HG03558 (cell line): ENCODE data around the gene CSRP3.

ENCODE experiments used
- ATAC-seq: cut with Tn5 transposase; IDR thresholded peaks from one replicate; pipeline ENCODE4 v1.9.1; 2021; ENCODE audit warnings: moderate number of reproducible peaks; ENCODE audit not compliant: unreplicated experiment; ENCODE audit errors: extremely low read depth

CSRP3 gene

DNA sequence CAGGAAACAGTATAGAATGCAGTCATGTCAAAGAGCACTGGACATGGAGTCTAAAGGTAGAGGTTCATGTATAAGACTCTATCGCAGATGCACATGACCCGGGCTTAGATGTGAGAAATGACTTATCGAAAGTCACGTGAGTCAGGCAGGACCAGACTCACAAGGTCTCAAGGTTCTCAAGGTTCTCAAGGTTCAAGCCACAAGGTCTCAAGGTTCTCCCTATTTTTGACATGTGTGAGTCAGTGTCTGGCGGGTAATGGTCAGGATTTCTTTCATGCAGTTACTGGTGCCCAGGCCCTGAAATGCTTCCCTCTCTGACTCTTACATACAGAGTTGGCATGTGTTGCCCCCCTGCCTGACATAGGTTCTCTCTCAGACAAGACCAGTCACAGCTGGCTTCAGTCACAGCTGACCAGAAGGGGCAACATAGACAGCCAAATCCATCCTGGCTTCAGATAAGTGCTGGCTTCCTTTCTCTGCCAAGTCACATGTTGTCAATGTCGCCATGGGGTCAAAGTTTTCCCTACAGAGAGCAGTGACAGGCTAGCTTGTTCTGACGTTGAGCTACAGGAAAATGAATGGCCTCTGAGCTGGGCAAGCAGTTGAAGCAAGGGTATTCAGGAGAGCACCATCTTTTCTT, 10.1 kb downstream of the CSRP3 start:
- ATAC-seq: no peak

DNA sequence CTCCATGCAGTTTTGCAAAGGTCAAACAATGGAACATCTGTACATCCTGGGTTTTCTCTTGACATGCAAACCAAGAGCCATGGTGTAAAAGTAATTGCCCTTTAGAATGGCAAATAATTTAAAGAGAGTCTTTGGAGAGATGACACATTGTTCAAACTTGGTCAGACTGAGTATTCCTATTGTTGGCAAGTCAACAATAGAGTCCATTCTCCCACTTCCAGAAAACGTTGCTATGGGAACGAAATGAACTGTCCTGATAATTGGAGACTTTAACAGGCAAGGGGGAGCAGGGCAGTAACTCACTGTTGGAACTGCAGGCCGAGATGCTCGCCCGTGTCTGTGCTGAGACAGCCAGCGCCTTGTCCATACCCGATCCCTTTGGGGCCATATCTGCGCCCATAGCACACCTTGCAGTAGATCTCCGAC, 13.9 kb downstream of the CSRP3 start:
- ATAC-seq: no peak

DNA sequence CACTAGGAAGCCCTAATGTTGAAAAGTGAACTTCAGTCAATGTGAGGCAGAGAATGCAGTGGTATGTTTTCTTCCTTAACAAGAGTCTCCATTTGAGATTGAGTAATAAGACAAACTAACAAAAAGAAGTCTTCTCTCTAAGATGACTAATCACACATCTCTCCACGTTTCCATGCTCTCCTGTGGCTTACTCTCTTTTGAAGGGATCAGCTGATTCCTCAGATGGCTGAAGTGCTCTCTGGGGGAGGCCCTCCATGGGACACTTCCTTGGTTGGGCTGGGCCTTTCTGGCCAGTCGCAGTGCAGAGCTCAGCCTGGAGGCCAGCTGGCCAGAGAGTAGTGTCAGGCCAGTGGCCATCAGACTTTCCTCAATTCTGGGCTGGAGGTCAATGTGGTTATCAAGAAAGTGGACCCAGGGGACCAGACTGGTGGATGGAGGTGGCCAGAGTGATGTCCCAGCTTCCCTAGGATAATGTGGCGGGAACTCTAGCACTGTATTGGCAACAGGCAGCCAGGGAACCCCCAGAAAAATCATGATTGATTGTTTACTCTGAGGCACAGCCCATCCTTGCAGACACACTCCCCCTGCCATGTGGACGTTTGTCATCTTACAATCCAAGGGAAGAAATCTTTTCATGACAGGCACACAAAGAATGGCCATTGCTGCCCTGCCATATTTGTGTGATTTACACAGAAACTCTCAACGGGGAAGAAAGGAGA, 14.5 kb downstream of the CSRP3 start:
- ATAC-seq: no peak

DNA sequence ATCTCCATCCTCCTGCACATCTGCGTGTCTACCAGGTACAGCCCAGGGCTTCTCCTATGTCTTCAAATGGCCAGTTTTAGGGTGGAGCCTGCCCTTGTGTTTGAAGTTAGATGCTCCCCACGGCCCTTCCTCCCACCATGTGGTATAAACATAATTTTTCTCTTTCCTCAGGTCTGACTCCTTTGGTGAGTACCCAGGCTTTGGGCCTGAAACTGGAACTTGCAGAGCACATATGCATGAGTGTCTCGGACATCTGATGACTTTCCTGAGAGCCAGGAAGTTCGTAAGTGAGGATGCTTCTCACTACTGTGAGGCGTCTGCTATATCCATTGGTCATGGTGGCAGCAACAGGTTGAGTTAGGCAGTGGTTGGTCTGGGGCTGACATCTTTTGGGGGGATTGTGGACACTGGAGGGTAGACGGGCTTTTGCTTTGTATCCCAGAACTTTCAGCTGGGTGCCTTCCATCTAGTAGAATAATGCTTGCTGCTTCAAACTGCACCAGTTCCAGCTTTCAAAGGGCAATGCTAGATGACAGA, 16.2 kb downstream of the CSRP3 start:
- no peak for ATAC-seq

DNA sequence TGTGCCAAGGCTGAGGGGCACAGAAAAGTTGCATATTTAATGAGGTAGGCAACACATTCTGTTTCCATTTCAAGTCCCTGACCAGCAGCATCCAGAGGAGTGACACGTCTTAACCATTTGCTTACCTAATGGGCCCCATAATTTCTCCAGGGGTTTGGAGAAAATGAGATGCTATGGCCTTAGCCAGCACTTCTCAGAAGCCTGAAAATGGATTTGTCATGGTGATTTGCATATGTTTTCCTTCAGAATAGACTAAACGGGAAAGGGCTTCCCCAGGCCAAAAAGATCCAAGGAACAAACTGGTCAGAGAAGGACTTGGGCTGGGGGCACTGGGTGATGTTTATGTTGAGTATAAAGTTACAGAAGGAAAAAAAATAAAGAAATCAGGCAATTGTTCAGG, 16.7 kb downstream of the CSRP3 start:
- ATAC-seq: no peak

DNA sequence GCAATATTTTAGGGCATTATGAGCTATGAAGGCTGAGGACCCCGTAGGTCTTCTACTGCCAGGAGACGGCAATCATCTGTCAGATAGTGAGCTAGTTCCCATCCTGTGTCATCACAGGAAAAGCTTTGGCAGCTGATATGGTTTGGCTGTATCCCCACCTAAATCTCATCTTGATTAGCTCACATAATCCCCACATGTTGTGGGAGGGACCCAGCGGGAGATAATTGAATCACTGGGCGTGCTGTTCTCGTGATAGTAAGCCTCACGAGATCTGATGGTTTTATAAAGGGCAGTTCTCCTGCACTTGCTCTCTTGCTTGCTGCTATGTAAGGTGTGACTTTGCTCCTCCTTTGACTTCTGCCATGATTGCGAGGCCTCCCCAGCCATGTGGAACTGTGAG, 18.1 kb downstream of the CSRP3 start:
- no peak for ATAC-seq

DNA sequence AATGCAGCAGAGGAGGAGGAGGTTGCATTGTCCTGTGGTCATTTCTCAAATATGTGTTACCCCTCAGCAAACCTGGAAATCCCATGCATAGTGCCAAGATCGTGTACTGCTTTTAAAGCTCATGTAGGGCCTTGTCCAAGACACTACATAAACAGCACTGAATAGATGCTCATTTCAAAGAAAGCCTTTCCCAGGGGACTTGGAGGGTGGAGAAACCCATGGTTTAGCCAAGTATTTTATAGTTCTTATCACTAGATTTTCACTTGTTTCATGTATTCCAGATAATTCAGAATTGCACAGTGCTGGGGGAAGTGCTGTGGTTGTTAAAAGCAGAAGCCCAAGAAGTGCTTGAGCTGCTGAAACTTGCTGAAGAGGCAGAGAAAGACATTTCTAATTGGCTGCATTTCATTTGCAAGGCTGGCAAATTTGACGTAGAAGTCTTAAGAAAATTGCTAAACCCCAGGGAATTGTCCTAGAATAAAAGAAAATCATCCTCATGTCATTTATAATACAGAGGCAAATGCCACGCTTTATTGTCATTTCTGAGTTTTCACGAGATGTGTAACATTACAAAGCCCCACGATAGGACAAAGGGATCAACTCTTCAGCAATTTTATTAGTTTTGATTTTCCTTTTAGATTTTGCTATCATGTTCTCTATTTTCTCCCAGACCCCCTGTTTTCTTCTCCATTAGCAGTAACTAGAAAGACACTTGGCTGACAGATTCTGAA, 20.1 kb downstream of the CSRP3 start:
- ATAC-seq: no peak

DNA sequence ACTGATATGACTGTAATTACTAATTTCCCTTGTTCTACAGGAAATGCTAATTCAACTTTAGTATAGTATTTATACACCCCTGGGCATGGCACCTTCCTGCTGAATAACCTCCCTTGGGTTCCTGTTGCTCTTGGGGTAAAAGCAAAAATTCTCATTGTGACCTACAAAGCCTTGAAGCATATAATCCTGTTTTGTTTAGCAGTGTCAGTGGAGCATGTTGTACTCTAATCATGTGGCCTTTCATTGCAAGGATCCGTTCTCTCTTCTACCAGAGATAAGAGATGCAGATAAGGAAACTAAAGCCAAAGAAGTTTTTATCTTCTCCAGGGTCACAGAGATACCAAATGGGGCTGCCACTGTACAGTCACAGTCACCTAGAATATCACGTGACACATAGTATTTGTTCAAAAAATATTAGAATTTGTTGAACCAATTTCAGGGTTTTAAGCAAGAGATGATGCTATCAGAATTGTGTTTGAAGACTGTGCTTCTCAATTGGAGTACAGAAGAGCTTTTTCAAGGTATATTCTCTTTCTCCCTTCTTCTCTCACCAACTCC, 25.1 kb downstream of the CSRP3 start:
- no peak for ATAC-seq

DNA sequence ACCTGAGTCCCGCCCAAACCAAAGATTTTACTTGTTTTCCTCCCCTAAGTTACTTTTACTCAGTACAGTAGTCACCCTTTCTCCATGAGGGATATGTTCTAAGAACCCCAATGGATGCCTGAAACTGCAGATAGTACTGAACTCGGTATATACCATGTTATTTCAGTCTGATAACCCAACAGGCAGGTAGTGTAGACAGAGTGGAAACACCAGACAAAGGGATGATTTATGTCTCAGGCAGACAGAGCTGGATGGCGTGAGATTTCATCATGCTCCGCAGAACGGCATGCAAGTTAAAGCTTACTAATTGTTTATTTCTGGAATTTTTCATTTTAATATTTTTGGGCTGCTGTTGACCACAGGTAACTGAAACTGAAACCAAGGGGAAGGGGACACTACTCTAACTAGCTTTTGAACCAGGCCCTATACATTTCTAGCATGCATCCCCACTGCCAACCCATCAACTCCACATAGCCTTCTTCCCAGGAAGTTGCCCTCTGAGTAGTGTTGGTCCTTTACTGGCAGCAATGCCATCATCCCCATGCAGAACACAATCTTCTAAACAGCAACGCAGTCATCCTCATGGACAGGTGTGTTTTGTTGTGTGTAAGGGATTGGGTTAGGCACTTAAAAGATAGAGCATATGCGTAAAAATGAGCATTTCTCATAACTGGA, 27.7 kb downstream of the CSRP3 start:
- no peak for ATAC-seq

DNA sequence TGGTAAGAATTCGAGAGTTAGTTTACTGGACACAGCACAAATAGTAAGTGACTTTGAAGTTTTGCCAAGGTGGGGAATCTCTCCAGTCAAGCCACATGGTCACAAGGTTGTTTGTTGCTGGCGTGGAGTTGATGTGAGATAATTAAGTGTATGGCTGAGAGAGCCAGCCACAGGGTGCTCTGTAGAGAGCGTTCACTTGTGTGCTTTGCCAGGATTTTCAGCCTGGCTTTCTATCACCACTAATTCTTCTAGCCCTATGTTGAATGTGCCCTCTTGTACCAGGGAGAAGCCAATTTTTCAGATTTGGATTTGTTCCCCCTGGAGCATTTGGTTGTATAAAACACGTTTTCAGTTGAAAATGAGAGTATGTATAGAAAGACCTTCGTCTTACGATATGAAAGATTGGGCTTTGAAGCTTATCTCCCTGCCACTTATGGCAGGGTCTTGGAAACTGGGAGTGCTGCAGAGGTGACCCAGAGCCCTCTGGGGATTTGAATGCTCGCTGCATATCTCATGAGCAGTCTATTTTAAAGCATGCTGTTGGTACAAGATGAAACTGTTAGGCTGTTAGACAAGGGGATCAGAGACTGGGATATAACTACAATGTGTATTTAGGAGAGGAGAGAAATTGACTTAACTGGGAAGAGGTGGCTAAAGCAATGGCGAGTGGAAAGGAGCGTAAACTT, 28.6 kb downstream of the CSRP3 start:
- no peak for ATAC-seq

DNA sequence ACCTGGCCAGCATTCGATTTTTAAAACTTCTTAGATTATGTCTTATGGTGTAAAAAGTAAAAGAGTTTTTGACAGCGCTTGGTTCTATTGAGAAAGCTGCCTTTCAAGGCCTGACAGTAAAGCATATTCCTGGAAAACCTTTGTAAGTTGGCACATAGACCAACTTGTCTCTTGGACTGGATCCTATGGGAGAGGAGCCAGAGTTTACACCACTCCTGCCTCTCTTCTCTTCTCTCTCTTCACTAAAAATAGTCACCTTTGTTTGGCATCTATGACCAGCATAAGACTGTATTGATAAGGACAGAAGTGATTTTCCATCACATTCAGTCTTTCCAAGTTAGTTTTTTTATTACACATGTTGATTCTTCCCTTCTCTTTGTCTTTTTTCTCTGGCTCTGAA, 33.7 kb downstream of the CSRP3 start:
- no peak for ATAC-seq

DNA sequence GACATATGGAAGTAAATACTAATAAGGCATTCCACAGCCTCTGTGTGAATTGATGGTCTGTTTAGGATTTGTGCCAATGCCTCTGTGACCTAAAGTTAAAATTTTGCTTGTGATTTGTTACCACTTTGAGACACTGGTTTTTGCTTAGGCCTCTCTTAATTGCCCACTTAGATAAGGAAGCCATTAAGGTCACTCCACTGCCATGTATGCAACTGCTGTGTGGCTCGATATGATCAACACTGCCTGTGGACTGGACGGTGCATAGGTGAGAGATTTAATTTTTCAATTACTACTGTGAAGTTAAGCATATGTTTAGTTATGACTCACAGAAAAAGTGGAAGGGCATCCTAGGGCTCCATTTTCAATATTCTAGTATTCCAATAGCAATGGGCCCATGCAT, 36.9 kb downstream of the CSRP3 start:
- ATAC-seq: no peak

DNA sequence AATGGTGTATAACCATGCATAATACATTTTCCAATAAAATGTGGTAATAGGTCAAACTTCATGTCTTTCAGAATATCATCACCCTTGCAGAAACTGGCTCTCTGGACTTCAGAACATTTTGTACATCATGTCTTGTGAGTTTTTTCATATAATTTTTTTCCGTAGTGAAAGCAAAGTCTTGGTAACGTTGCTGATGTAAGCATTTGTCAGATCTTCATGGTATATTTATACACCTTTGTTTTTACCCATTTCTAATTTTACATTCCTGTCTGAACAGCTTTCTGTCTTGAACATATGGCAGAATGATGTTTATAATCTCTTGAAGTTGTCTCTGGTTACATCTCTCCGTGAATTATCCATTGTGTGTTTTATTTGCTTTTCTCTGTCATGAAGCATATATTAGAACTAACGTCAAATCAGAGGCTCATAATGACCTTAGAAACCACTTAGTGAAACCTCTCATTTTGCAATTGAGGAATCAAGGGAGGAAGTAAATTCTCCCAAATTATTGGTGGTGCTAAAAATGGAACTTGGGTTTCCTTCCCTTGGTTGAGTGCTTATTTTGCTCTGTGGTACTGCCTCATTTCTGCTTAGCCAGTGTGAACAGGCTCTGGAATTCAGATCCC, 37.4 kb downstream of the CSRP3 start:
- ATAC-seq: no peak

DNA sequence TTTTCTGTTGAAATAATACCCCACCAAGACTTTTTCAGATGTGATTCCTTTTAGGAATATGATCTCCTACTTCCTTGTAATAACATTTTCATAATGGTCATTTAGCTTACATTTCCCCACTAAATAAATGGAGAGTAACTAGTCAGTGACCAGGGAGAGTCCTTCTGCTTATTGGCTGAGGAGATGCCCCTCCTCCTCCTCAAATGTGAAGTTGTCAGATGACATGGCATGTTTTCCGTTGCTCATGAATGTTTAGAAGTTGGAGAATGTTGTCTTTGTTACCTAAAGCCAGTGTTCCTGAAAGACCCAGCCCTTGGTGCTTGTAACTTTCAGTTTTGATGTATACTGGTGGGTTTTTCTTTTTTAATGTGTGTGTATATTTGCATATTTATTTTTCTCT, 38.2 kb downstream of the CSRP3 start:
- no peak for ATAC-seq

DNA sequence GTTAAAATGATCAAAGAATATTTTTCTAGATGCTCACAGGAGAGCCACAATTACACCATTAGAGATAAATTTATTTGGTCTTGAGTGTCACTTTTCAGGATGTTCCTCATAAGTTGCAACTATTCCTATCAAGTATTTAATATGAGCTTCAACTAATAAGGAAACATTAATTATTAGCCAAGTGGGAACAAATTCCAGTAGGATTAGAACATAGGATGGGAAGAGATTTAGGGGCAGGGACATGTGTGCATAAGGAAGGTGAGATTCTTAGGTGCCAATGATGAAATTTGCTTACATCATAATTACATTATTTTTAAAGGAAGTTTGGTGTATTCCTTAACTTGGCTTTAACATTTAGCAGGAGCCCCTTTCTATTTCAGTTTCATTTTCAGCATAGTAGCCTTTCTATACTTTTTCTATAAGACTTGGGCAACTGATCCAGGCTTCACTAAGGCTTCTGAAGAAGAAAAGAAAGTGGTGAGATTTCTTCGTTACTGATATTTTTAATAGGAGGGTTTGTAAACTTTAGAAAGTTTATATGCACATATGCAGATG, 38.8 kb downstream of the CSRP3 start:
- no peak for ATAC-seq

DNA sequence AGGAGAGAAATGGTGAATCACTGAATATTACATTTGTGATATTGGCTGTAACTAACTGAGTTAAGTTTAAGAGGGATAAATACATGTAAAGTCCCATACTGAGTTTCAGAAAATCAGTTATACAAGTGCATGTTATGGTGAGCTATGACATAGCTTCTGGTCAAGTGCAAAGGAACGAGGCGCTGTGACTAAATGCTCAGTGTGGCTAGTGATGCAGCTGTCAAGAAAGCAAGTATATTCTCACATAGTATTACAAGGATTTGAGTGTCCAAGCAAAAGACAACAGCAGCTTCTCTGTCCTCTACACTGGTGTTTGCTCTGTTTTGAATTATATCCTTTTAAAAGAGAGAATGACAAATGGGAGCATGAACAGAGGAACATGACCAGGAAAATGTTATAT, 40.1 kb downstream of the CSRP3 start:
- ATAC-seq: no peak

DNA sequence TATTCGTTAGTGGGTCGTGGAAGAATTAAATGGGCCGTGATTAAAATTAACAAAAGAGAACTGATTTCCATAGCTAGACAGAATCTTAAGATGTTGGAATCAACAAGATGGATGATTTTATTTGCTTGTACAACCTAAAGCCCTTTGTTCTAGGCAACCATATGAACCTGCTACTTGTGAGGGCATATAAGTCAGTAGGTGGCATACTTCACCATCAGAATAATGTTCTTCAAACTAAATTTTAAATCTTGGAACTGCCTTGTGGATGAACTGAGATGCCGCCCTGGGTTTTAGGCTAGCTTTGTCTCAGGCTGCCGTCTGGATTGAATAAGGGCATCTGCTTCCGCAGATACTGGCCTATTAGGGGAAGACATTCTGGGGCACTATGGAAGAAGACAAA, 40.9 kb downstream of the CSRP3 start:
- no peak for ATAC-seq

DNA sequence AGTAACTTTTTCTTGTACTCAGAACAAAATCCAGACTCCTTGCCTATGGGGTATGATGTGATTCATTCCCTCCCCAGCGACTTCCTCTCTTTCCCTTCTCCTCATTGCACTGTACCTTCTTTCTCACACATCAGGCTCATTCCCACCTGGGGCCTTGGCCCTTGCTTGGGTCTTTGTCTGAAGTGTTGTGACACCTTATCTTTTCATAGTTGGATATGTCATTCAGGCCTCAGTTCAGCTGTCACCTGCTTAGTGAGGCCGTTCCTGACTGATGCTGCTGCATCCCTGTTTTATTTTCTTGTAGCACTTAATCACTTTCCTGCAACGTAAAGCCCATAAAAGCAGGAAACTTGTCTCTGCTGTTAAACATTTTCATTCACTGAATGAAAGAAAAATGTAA, 44.9 kb downstream of the CSRP3 start:
- no peak for ATAC-seq

DNA sequence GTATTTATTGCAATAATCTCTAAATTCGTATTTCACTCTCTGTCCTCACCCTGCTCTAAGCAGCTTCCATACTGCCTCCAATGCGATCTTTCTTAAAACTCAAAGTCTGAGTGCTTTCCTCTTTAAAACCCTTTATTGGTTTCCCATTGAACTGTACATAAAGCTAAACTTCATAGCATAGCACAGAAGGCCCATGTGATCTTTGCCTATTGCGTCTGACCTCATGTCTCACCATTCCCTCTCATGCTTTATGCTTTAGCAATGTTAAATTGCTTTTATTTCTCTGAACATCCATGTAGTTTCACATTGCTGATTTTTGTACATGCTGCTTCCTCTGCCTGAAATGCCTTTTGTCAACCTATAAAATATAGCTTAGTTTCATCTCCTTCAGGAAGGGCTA, 56.5 kb downstream of the CSRP3 start:
- ATAC-seq: no peak
